Amygdala (tissue), 56 donors: Measurements from ENCODE around the gene SMU1.
"Not testable (repeated sequence)": the region's sequence is repeated elsewhere in the genome, so short reads cannot be mapped to it uniquely, and the experiment has no call there.

Experiments used
- DNase-seq, 56 donors: peaks; one replicate each; lab custom pipeline; 2025; lab: John Stamatoyannopoulos, UW

Gene SMU1

DNA sequence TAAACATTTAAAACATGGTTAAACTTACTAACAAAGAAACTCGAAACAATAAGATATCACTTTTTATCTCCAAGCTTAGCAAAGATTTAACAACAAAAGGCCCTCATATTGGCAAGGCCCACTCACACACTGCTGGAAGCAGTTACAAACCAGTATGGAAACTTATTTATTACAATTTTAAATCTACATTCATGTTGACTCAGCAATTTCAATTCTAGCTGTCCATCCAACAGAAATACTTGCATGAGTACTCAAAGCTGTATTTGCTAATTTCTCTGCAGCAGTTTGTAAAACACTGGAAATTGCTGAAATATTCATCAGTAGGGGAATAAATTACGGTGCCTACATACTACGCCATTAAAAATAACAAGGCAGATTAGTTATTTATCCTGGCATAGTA lies 54.2 kb downstream of the SMU1 start:
- no peak for DNase-seq

DNA sequence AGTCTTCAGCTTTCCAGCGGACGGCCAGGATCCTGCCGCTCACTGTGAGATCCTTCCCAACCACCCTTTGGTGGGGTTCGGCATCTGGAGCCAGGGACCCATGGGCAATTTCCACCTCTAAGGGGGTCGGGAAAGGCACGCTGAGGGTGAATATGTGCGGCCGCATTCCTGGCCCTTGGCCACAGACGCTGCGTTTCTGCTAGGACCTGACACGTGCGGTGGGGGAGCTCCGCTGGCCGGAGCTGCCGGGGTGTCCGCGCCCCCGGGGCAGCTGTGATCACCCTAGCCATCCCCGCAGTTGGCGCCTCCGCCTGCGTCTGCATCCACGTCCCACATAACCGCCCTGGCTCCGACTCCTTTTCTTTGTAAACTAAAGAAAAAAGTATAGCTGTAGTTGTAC lies 56.7 kb downstream of the SMU1 start:
- no peak for DNase-seq

- DNase-seq = no peak
These were observed 59.0 kb downstream of the SMU1 start for GRCh38 chr9:33017283-33018041.

DNA sequence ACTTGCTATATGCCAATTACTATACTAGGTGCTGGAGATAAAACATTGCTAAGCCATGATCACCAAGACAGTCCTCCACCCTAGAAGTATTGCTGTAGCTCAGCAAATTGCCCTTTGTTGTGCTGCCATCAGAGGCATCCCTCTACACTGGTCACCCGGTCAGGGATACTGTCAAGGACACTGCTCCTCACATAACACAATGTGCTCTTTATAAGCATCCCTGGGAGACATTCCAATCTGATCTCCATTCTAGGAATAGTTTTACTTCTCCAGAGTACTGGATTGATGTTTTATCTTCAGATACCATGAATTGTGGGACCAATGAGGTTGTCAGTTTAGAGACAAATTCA lies 61.8 kb downstream of the SMU1 start:
- DNase-seq = no peak

DNA sequence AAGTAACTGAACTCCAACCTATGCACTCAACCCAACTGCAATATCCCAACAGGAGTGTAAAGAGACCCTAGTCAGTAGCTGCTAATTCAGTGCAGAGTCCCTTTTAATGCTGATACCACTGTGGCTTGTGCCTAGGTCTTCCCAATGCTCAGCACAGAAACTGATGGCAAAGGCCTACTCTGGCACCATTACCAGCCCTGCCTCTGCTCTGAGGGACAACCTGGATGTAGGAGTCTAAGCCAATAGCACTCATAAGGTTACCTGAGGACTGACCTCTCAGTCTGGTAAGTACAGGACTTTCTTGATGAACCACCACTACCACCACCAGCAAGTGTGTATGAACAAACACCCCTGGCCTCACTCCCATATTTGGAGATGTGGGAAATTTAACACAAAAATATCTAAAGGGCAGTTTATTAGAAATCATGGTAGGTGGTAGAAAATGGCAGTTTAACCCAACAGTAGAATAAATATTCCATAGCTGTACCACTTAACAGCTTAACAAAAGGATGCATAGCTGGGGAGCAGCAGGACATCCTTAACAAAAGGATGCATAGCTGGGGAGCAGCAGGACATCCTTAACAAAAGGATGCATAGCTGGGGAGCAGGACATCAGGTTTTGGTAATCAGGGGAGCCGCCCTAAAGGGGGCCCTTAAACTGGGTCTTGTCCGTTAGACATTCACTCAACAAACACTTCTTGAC lies 62.4 kb downstream of the SMU1 start:
- no peak for DNase-seq

GRCh38 chr9:33012328-33013069 lies 64.0 kb downstream of the SMU1 start:
- no peak for DNase-seq

DNA sequence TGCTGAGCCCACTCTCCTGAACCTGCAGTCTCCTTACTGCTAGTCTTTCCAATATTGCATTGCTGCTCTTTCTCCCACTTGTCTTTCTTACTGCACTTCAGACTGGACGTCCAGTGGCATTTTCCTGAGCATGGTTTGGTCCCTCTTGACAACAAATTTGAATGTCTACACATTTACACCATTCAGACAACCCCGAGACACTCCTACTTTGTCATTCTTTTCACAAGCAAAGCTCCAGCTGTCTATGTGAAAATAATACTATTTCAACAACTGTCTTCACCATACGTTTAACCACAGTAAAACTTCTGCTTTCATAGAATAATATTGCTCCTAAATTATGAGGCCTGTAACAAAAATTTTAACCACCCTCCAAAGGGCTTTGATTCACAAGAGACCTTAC lies 64.6 kb downstream of the SMU1 start:
- no peak for DNase-seq

- DNase-seq = no peak
These were observed 68.7 kb downstream of the SMU1 start for GRCh38 chr9:33007755-33008154.

- not testable (repeated sequence) for DNase-seq
These were observed 71.1 kb downstream of the SMU1 start for GRCh38 chr9:33005335-33005734.

GRCh38 chr9:33000682-33001055 lies 75.8 kb downstream of the SMU1 start:
- DNase-seq = not testable (repeated sequence)

DNA sequence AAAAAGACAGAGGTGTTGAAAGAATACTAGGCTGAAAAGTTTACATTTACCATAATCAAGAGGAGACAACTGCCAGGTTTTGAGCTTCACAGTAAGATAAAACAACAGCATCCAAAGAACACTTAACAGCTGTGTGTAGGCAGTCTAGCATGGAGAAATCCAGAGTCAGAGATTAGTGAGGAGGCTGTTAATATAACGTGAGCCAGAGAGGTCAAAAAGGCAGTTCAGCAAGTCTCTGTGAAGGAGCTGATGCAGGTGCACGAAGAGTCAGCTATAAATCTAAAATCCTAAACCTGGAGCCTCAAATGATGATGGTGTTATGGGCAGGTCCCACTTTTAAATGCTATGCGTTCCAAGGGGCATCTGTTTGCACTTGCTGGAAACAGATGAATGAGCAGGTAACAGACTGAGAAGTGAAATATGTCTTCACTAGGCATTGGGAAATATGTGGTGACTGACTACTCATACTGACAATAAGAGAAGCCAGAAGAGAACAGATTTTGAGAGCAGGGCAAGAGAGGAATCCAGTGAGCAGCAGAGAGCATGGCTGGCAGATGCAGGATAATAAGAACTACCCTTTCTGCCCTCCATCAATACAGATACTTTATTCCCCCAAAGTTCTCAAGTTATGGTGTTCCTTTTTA lies 83.8 kb downstream of the SMU1 start:
- no peak for DNase-seq

GRCh38 chr9:32991897-32992594 lies 84.4 kb downstream of the SMU1 start:
- DNase-seq = no peak
